AG09319 (cell line): ENCODE measurements around the gene LRRFIP1.
"Not testable (repeated sequence)": the region's sequence is repeated elsewhere in the genome, so short reads cannot be mapped to it uniquely, and the experiment has no call there.

Experiments
- DNase-seq: peaks from one replicate; pipeline ENCODE4 v3.0.0-alpha.2; 2010; ENCODE audit warnings: low read depth; ENCODE audit errors: extremely low read depth
- CTCF ChIP-seq: IDR thresholded peaks from 2 replicates; pipeline ENCODE4 v1.5.1; 2011; ENCODE audit warnings: low read depth, mild to moderate bottlenecking, inconsistent platforms, low read length, moderate library complexity

The LRRFIP1 gene

DNA sequence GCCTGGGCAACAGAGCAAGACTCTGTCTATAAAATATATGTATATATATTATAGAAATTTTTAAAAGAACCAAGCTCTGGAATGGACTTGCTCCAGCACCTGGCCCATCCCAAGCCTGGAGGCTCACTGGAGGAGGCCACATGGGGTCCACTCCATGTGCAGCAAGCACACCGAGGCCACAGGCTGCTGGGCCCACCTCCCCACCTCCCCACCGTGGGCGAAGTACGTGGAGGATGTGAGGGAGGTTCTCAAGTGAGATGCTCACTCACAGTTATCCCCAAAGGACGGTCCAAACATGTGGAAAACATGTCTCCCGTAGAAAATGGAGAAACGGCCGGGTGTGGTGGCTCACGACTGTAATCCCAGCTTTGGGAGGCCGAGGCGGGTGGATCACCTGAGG lies 23.0 kb upstream of the LRRFIP1 start:
- no peak for DNase-seq
- no peak for TF ChIP-seq CTCF

DNA sequence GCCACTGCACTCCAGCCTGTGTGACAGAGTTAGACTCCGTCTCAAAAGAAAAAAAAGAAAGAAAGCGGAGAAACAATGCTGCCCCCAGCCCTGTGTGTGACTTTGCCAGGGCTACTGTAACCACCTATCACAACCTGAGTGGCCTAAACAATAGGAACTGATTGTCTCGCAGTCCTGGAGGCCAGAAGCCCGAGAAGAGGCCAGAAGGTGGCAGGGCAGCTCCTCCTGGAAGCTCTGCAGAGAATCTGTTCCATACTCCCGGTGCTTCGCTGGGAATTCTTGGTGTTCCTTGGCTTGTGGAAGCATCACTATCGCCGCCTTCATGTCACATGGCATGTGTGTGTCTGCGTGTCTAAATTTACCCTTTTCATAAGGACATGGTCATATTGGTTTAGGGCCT lies 22.4 kb upstream of the LRRFIP1 start:
- peak; percentile 20 for TF ChIP-seq CTCF
- no peak for DNase-seq

- not testable (repeated sequence) for DNase-seq
These were observed 20.9 kb upstream of the LRRFIP1 start for GRCh38 chr2:237606522-237606921.

DNA sequence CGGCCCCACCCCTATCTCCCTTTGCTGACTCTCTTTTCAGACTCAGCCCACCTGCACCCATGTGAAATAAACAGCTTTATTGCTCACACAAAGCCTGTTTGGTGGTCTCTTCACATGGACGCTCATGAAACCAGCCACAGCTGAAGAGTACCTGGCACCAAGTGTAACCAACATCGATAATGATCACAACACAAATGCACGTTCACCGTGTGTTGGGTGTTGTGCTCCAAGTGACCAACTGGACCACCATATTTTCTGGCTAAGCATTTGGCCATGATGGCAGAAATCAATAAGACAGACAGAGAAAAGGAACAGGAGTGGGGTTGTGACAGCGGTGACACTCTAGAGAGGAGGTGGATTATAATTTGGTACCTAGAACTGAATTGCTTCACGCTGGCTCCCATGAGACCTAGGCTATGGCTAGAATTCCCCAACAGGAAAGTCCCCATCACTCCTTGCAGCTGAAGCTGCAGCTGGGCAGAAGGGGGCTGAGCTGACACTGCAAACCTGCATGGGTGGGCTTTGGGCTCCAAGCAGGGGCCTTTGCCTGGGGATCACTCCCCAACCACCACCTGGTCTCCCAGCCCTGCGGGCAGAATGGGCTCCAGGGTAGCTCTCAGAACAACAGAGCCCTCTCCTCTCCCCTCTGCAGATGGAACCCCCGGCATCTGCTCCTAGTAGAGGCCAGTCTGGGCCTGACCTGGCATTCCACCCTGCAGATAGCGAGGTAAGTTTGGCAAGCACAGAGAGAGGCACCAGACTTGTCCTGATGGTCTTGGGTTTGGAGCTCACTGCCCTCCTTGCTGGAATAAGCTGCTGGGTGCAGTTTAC lies 14.6 kb upstream of the LRRFIP1 start:
- no peak for TF ChIP-seq CTCF
- no peak for DNase-seq

- no peak for DNase-seq
These were observed 13.7 kb upstream of the LRRFIP1 start for GRCh38 chr2:237613679-237614078.

DNA sequence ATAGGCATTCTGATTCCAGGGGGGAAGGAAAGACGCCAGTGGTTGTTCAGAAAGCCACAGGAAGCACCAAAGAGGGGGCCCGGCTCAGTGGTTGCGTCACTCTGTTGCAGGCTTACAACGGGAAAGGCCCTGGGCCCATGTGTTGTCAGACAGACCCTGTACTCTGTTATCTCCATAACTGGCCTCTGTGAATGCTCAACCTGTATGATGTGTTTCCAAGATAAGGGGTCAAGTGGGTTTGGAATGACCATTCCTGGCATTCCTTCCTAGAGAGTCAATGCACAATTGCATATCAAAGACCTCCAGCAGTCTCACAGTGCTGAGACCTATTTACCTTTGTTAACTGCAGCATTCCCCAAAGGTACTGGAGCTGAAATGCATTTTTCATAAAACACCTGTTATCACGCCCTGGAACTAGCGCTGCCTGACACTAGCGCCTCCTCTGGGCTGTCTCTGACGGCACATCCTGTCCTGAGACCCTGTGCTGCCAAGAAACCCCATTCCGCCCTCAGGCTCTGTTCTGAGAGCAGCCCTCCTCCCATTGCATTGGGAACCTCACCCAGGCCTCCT lies 13.2 kb upstream of the LRRFIP1 start:
- no peak for TF ChIP-seq CTCF
- DNase-seq, result no peak

More at GRCh38 chr2:237613679-237614078, 13.7 kb upstream of the LRRFIP1 start:
- TF ChIP-seq CTCF, result no peak

DNA sequence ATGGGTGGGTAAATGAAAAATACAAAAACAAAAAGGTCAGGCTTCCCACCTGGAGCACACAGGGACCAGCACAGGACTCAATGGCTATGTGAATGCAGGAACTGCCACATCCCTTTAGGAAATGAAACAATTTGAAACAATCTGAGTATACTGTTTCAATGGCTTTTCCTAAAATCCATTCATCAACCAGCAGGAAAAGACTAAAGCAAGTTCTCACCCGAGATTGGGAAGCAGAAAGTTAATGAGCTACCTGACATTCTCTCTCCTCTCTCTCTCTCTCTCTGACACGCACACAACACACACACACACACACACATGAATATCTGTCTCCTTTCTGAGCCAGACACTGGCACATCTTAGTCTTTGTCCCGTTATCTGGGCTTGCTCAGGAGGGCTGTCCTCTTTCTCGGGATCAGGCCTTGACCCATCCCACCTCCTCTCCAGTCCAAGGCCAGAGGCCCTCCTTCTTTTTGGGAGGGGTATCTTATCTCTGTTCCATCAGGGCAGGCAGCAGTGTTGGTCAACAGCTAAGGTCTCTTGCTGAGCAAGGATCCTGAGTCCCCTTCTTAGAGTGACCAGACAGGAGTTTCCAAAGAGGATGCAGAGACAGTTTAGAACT lies 11.6 kb upstream of the LRRFIP1 start:
- no peak for DNase-seq
- no peak for TF ChIP-seq CTCF
